Measurements from ENCODE around the gene S100G. TPM values are rescaled to one million over a fixed set of nuclear protein-coding genes. Genes with fewer than 3 reads are reported as not detected.
"Not testable (repeated sequence)": the region's sequence is repeated elsewhere in the genome, so short reads cannot be mapped to it uniquely, and the experiment has no call there.

Gene S100G, protein sequence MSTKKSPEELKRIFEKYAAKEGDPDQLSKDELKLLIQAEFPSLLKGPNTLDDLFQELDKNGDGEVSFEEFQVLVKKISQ
- total RNA-seq (not detected), polyA plus RNA-seq (not detected)
- long read RNA-seq, donor 1, partial matches to known transcripts, result 0 of 1 reads
- long read RNA-seq, donor 1, other reads (novel, unspliced or antisense), result 0 of 1 reads
- long read RNA-seq, donor 2, partial matches to known transcripts, result 0 of 1 reads
- long read RNA-seq, donor 2, other reads (novel, unspliced or antisense), result 0 of 1 reads
- long read RNA-seq, donor 3, result 0 reads
- long read RNA-seq, donor 4, result 0 reads
- long read RNA-seq, donor 5, result 0 reads
- long read RNA-seq, donor 6, result 0 reads
- long read RNA-seq, donor 7, result 0 reads
- long read RNA-seq, donor 8, result 0 reads
- long read RNA-seq, donor 9, result 0 reads
- long read RNA-seq, donor 10, result 0 reads

DNA sequence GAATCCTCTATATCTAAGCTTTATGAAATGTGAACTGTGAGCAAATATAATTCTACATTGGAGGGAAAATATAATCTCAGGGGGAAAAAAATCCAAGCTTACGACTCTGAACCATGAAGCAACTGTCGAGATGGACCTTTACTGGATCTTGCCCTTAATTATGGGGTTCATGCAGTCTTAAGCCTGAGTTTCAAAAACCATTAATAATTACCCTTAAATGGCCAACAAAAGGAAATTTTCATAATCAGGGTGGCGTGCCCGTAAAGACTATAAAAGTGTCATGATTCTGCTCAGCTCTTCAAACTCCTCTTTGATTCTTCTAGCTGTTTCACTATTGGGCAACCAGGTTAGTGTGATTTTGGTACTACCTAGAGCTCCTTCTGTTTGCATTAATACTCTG, at the start of gene S100G:
Gene S100G (plus strand): TSS at position 301 of the 400 bp plus-strand sequence. CDS start 849 bp downstream, outside the sequence.
- DNase-seq, result no peak
- intact Hi-C loops (cut with DNase I; ENCODE audit: low total_unique reads), result no loop called here
- Histone ChIP-seq H3K36me3 (no peaks in the 10 kb centered on the region), H3K9me3 (no peaks in the 10 kb centered on the region), H3K27me3 (peaks cover 0 to 5% (median 0%) of the 10 kb centered on the region in 3 donors), H3K27ac (no peak within 1 kb of the TSS), H3K4me3 (no peak within 1 kb of the TSS), H3K4me1 (no peaks in the 10 kb centered on the region)
- 87 to 98% (median 93%) methylated on average over 4 of the region's 4 CpGs for WGBS, 5 donors
- no peak for TF ChIP-seq POLR2AphosphoS5 (IDR thresholded peaks at IDR 0.05)

- DNase-seq, result no peak
- no peak overlapping the region for H3K4me3 ChIP-seq
- H3K4me1 ChIP-seq, result peaks cover 0 to 24% (median 7%) of the 10 kb centered on the region in 4 donors
- TF ChIP-seq POLR2AphosphoS5 (IDR thresholded peaks at IDR 0.05), result no peak
- TF ChIP-seq POLR2A (IDR thresholded peaks at IDR 0.05), result no peak
- TF ChIP-seq EP300 (IDR thresholded peaks at IDR 0.05), result no peak
- no peak for TF ChIP-seq CTCF (IDR thresholded peaks at IDR 0.05)
- H3K36me3 ChIP-seq, result no peaks in the 10 kb centered on the region
- intact Hi-C loops (cut with DNase I; ENCODE audit: low total_unique reads), result no loop called here
- WGBS, 5 donors, result 81 to 85% (median 83%) methylated on average over 2 to 4 of the region's 4 CpGs
- H3K9me3 ChIP-seq, result no peaks in the 10 kb centered on the region
- H3K27me3 ChIP-seq, result no peaks in the 10 kb centered on the region
- H3K27ac ChIP-seq, result no peak overlapping the region
Observed at GRCh38 chrX:16601885-16602284, 48.1 kb upstream of the S100G start.

GRCh38 chrX:16603235-16603634, 46.7 kb upstream of the S100G start:
- intact Hi-C loops (cut with DNase I; ENCODE audit: low total_unique reads); H3K9me3 ChIP-seq: not testable (repeated sequence)
- peak overlapping the region in 4 of 5 donors; percentile 49 to 81 (median 70) for H3K27ac ChIP-seq

GRCh38 chrX:16603822-16604221, 46.1 kb upstream of the S100G start:
- Histone ChIP-seq H3K36me3 (no peaks in the 10 kb centered on the region), H3K9me3 (no peaks in the 10 kb centered on the region), H3K27ac (peak overlapping the region in 4 of 5 donors; percentile 49 to 81 (median 70)), H3K27me3 (no peaks in the 10 kb centered on the region), H3K4me3 (no peak overlapping the region), H3K4me1 (peaks cover 0 to 24% (median 7%) of the 10 kb centered on the region in 4 donors)
- TF ChIP-seq EP300 (IDR thresholded peaks at IDR 0.05) (no peak), POLR2AphosphoS5 (IDR thresholded peaks at IDR 0.05) (peak in 1 of 3 donors; percentile 16)
- peak in 1 of 2 donors; percentile 56 for DNase-seq
- WGBS, 5 donors, result 27 to 59% (median 55%) methylated on average over 4 of the region's 4 CpGs
- intact Hi-C loops (cut with DNase I; ENCODE audit: low total_unique reads), result no loop called here

More at GRCh38 chrX:16603235-16603634, 46.7 kb upstream of the S100G start:
- DNase-seq, H3K36me3 ChIP-seq, H3K4me3 ChIP-seq, H3K27me3 ChIP-seq: not testable (repeated sequence)
- peaks cover 0 to 24% (median 7%) of the 10 kb centered on the region in 4 donors for H3K4me1 ChIP-seq
- WGBS, 5 donors, result 87 to 96% (median 91%) methylated on average over 6 of the region's 6 CpGs

DNA sequence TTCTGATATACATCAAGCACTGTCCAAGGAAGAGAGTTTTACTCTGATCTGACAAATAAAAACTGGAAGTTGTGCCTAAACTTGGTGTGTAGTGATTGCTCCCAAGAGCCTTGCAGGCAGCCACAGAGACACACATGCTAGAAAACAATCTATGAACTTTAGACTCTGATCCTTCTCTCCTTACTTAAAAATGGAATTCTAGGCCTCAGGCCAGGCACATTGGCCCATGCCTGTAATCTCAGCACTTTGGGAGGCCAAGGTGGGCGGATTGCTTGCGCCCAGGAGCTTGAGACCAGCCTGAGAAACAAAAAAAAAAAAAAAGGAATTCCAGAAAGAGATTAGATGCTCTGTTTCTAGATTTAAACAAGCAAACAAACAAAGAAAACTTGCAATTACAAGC, 45.6 kb upstream of the S100G start:
- Histone ChIP-seq H3K27me3 (no peaks in the 10 kb centered on the region), H3K36me3 (peaks cover 0 to 2% (median 0%) of the 10 kb centered on the region in 4 donors), H3K4me1 (peaks cover 0 to 24% (median 7%) of the 10 kb centered on the region in 4 donors), H3K27ac (peak overlapping the region; percentile 49 to 81 (median 76)), H3K4me3 (no peak overlapping the region), H3K9me3 (no peaks in the 10 kb centered on the region)
- intact Hi-C loops (cut with DNase I; ENCODE audit: low total_unique reads), result no loop called here
- no peak for DNase-seq
- TF ChIP-seq POLR2A (IDR thresholded peaks at IDR 0.05) (no peak), EP300 (IDR thresholded peaks at IDR 0.05) (no peak), CTCF (IDR thresholded peaks at IDR 0.05) (no peak), POLR2AphosphoS5 (IDR thresholded peaks at IDR 0.05) (no peak)
- 34 to 54% (median 46%) methylated on average over 2 of the region's 2 CpGs for WGBS, 5 donors

Data from stomach (tissue), 19 donors.